ACC112 (cell line): ENCODE results near the gene CSTA.

Experiments
- H2AFZ ChIP-seq: fragments of 200-600 bp; sonication (generic); one replicate; pipeline ENCODE4 v1.6.0; 2017; ENCODE audit warnings: antibody characterized with exemption, low read length; ENCODE audit not compliant: unreplicated experiment
- H3K27ac ChIP-seq: fragments of 200-600 bp; sonication (generic); 2 replicates; pipeline ENCODE4 v1.5.1; 2014; ENCODE audit warnings: low read depth, mild to moderate bottlenecking, antibody characterized with exemption, low read length, moderate library complexity
- H3K27me3 ChIP-seq: fragments of 200-600 bp; sonication (generic); 2 replicates; pipeline ENCODE4 v1.6.1; 2014; ENCODE audit warnings: mild to moderate bottlenecking, antibody characterized with exemption, low read length, moderate library complexity, mixed read lengths; ENCODE audit not compliant: insufficient read depth
- H3K36me3 ChIP-seq: fragments of 200-600 bp; sonication (generic); 2 replicates; pipeline ENCODE4 v1.6.1; 2016; ENCODE audit warnings: mild to moderate bottlenecking, antibody characterized with exemption, low read length, moderate library complexity, mixed read lengths; ENCODE audit not compliant: insufficient read depth
- H3K4me1 ChIP-seq: fragments of 200-600 bp; sonication (generic); one replicate; pipeline ENCODE4 v1.6.1; 2016; ENCODE audit warnings: low read length, mixed read lengths; ENCODE audit not compliant: insufficient read depth, unreplicated experiment, control insufficient read depth
- H3K4me3 ChIP-seq: fragments of 200-600 bp; sonication (generic); 2 replicates; pipeline ENCODE4 v1.5.1; 2014; ENCODE audit warnings: mild to moderate bottlenecking, low read depth, low read length
- H3K79me2 ChIP-seq: fragments of 200-600 bp; sonication (generic); one replicate; pipeline ENCODE4 v1.6.0; 2016; ENCODE audit warnings: low read length; ENCODE audit not compliant: control insufficient read depth, unreplicated experiment, insufficient read depth

CSTA gene

GRCh38 chr3:122305818-122306621, 19.0 kb upstream of the CSTA start:
- Histone ChIP-seq H3K4me1 (no peaks in the 10 kb centered on the region), H3K36me3 (no peaks in the 10 kb centered on the region), H3K27ac (no peak overlapping the region), H2AFZ (no peak overlapping the region), H3K27me3 (no peaks in the 10 kb centered on the region), H3K4me3 (no peak overlapping the region), H3K79me2 (no peaks in the 10 kb centered on the region)

- Histone ChIP-seq H2AFZ (no peak overlapping the region), H3K27me3 (no peaks in the 10 kb centered on the region), H3K4me3 (no peak overlapping the region), H3K79me2 (no peaks in the 10 kb centered on the region), H3K27ac (no peak overlapping the region), H3K36me3 (no peaks in the 10 kb centered on the region), H3K4me1 (no peaks in the 10 kb centered on the region)
These were observed 18.5 kb upstream of the CSTA start for GRCh38 chr3:122306622-122306953.

GRCh38 chr3:122307094-122307687, 17.9 kb upstream of the CSTA start:
- no peak overlapping the region for H2AFZ ChIP-seq
- no peaks in the 10 kb centered on the region for H3K36me3 ChIP-seq
- H3K4me1 ChIP-seq, result no peaks in the 10 kb centered on the region
- no peak overlapping the region for H3K4me3 ChIP-seq
- no peak overlapping the region for H3K27ac ChIP-seq
- H3K27me3 ChIP-seq, result no peaks in the 10 kb centered on the region
- H3K79me2 ChIP-seq, result no peaks in the 10 kb centered on the region

GRCh38 chr3:122307976-122308375, 17.1 kb upstream of the CSTA start:
- H3K27me3 ChIP-seq, result no peaks in the 10 kb centered on the region
- H3K27ac ChIP-seq, result no peak overlapping the region
- no peak overlapping the region for H3K4me3 ChIP-seq
- H3K36me3 ChIP-seq, result no peaks in the 10 kb centered on the region
- H2AFZ ChIP-seq, result no peak overlapping the region
- no peaks in the 10 kb centered on the region for H3K4me1 ChIP-seq
- no peaks in the 10 kb centered on the region for H3K79me2 ChIP-seq

- no peaks in the 10 kb centered on the region for H3K27me3 ChIP-seq
- no peak overlapping the region for H3K27ac ChIP-seq
- H3K36me3 ChIP-seq, result no peaks in the 10 kb centered on the region
- no peaks in the 10 kb centered on the region for H3K79me2 ChIP-seq
- no peak overlapping the region for H3K4me3 ChIP-seq
- H3K4me1 ChIP-seq, result peaks cover 3% of the 10 kb centered on the region
- H2AFZ ChIP-seq, result no peak overlapping the region
These were observed 14.7 kb upstream of the CSTA start for GRCh38 chr3:122310361-122310760.

GRCh38 chr3:122312826-122313225, 12.2 kb upstream of the CSTA start:
- no peaks in the 10 kb centered on the region for H3K79me2 ChIP-seq

GRCh38 chr3:122313281-122313680, 11.8 kb upstream of the CSTA start:
- no peaks in the 10 kb centered on the region for H3K27me3 ChIP-seq
- H2AFZ ChIP-seq, result no peak overlapping the region
- peaks cover 3% of the 10 kb centered on the region for H3K4me1 ChIP-seq

More at GRCh38 chr3:122312826-122313225, 12.2 kb upstream of the CSTA start:
- Histone ChIP-seq H3K4me1 (peaks cover 3% of the 10 kb centered on the region), H2AFZ (no peak overlapping the region), H3K4me3 (no peak overlapping the region), H3K27me3 (no peaks in the 10 kb centered on the region), H3K27ac (no peak overlapping the region), H3K36me3 (no peaks in the 10 kb centered on the region)

GRCh38 chr3:122314228-122314876, 10.7 kb upstream of the CSTA start:
- H2AFZ ChIP-seq, result peak overlapping the region; percentile 32
- H3K4me3 ChIP-seq, result no peak overlapping the region
- H3K27me3 ChIP-seq, result no peaks in the 10 kb centered on the region
- no peaks in the 10 kb centered on the region for H3K36me3 ChIP-seq
- H3K27ac ChIP-seq, result no peak overlapping the region
- H3K4me1 ChIP-seq, result peaks cover 3% of the 10 kb centered on the region
- no peaks in the 10 kb centered on the region for H3K79me2 ChIP-seq

More at GRCh38 chr3:122313281-122313680, 11.8 kb upstream of the CSTA start:
- Histone ChIP-seq H3K27ac (no peak overlapping the region), H3K36me3 (no peaks in the 10 kb centered on the region), H3K79me2 (no peaks in the 10 kb centered on the region), H3K4me3 (no peak overlapping the region)

GRCh38 chr3:122315619-122316018, 9.4 kb upstream of the CSTA start:
- Histone ChIP-seq H2AFZ (no peak overlapping the region), H3K79me2 (no peaks in the 10 kb centered on the region), H3K4me3 (no peak overlapping the region), H3K27me3 (no peaks in the 10 kb centered on the region), H3K36me3 (no peaks in the 10 kb centered on the region), H3K4me1 (peaks cover 3% of the 10 kb centered on the region), H3K27ac (no peak overlapping the region)

GRCh38 chr3:122316368-122316767, 8.7 kb upstream of the CSTA start:
- H3K36me3 ChIP-seq, result no peaks in the 10 kb centered on the region
- peaks cover 3% of the 10 kb centered on the region for H3K4me1 ChIP-seq
- H3K27ac ChIP-seq, result no peak overlapping the region
- H3K79me2 ChIP-seq, result no peaks in the 10 kb centered on the region
- H3K4me3 ChIP-seq, result no peak overlapping the region
- H2AFZ ChIP-seq, result no peak overlapping the region
- H3K27me3 ChIP-seq, result no peaks in the 10 kb centered on the region

GRCh38 chr3:122318620-122319019, 6.4 kb upstream of the CSTA start:
- no peak overlapping the region for H3K4me3 ChIP-seq
- no peaks in the 10 kb centered on the region for H3K27me3 ChIP-seq
- H3K4me1 ChIP-seq, result peaks cover 3% of the 10 kb centered on the region
- no peak overlapping the region for H2AFZ ChIP-seq
- H3K79me2 ChIP-seq, result no peaks in the 10 kb centered on the region
- no peaks in the 10 kb centered on the region for H3K36me3 ChIP-seq
- H3K27ac ChIP-seq, result no peak overlapping the region
